Ascending aorta (tissue), 2 donors: ENCODE results near the gene RNF220. TPM values are rescaled to one million over a fixed set of nuclear protein-coding genes. Genes with fewer than 3 reads are reported as not detected.
"Not testable (repeated sequence)": the region's sequence is repeated elsewhere in the genome, so short reads cannot be mapped to it uniquely, and the experiment has no call there.

Experiments used
- DNase-seq, 2 donors: peaks; one replicate each; pipeline ENCODE4 v3.0.0-alpha.2; 2019; ENCODE audit warnings: low spot score in 2 of 2
- H3K27ac ChIP-seq, 2 donors: fragments of 200-600 bp; sonication (generic); one replicate each; pipeline ENCODE4 v1.5.1; 2016 to 2017; ENCODE audit warnings: mild to moderate bottlenecking in 1 of 2
- H3K27me3 ChIP-seq: fragments of 200-600 bp; sonication (generic); one replicate; pipeline ENCODE4 v1.5.1; 2017
- H3K36me3 ChIP-seq, 2 donors: fragments of 200-600 bp; sonication (generic); one replicate each; pipeline ENCODE4 v1.5.1; 2016
- H3K4me1 ChIP-seq, 2 donors: fragments of 200-600 bp; sonication (generic); one replicate each; pipeline ENCODE4 v1.5.1; 2016 to 2017; ENCODE audit warnings: mild to moderate bottlenecking in 1 of 2
- H3K4me3 ChIP-seq, 2 donors: fragments of 200-600 bp; sonication (generic); one replicate each; pipeline ENCODE4 v1.5.1; 2016 to 2017; ENCODE audit warnings: mild to moderate bottlenecking in 1 of 2
- H3K9me3 ChIP-seq, 2 donors: fragments of 200-600 bp; sonication (generic); one replicate each; pipeline ENCODE4 v1.5.1; 2016
- CTCF ChIP-seq, 3 experiments: fragments of 200-600 bp in 2 of 3; fragments of 450-650 bp in 1 of 3; sonication (generic) in 2 of 3; IDR thresholded peaks; one replicate each; pipeline ENCODE4 v1.5.1; 2016 to 2019; ENCODE audit warnings: antibody characterized with exemption in 3 of 3, mild to moderate bottlenecking in 1 of 3, moderate library complexity in 1 of 3
- intact Hi-C: fragments of 100-400 bp; cut with DNase I; formaldehyde crosslinking; loops from one replicate; pipeline ENCODE4 v1.15.1; 2023
- total RNA-seq: library from RNA; depleted of rRNA; stranded (reverse); fragments of >200 nt; gene quantifications from one replicate; pipeline ENCODE4 v1.1.0, GENCODE V29; 2016

RNF220 gene
- total RNA-seq, 1 donor from 2014 or later = 54.8 TPM

GRCh38 chr1:44553771-44554170 is 148.7 kb downstream of the RNF220 start:
- no peak for DNase-seq
- Histone ChIP-seq H3K36me3 (no peaks in the 10 kb centered on the region), H3K27ac (no peak overlapping the region), H3K4me1 (no peaks in the 10 kb centered on the region), H3K9me3 (no peaks in the 10 kb centered on the region), H3K27me3 (no peaks in the 10 kb centered on the region), H3K4me3 (no peak overlapping the region)
- intact Hi-C loops = no loop called here
- TF ChIP-seq CTCF (IDR thresholded peaks at IDR 0.05) = no peak

- intact Hi-C loops = no loop called here
- no peak for DNase-seq
- no peak overlapping the region for H3K27ac ChIP-seq
- no peaks in the 10 kb centered on the region for H3K9me3 ChIP-seq
- TF ChIP-seq CTCF (IDR thresholded peaks at IDR 0.05) = no peak
- no peaks in the 10 kb centered on the region for H3K36me3 ChIP-seq
- no peaks in the 10 kb centered on the region for H3K4me1 ChIP-seq
- no peak overlapping the region for H3K4me3 ChIP-seq
- H3K27me3 ChIP-seq = no peaks in the 10 kb centered on the region
Measured at GRCh38 chr1:44554706-44555105, 149.7 kb downstream of the RNF220 start.

- intact Hi-C loops = no loop called here
- Histone ChIP-seq H3K4me3 (no peak overlapping the region), H3K27me3 (no peaks in the 10 kb centered on the region), H3K27ac (no peak overlapping the region), H3K36me3 (no peaks in the 10 kb centered on the region), H3K9me3 (no peaks in the 10 kb centered on the region), H3K4me1 (no peaks in the 10 kb centered on the region)
- DNase-seq = no peak
- TF ChIP-seq CTCF (IDR thresholded peaks at IDR 0.05) = no peak
Measured at GRCh38 chr1:44557778-44558177, 152.7 kb downstream of the RNF220 start.

GRCh38 chr1:44558883-44559282 is 153.8 kb downstream of the RNF220 start:
- intact Hi-C loops = no loop called here
- no peaks in the 10 kb centered on the region for H3K4me1 ChIP-seq
- DNase-seq = no peak
- no peak overlapping the region for H3K27ac ChIP-seq
- no peaks in the 10 kb centered on the region for H3K36me3 ChIP-seq
- TF ChIP-seq CTCF (IDR thresholded peaks at IDR 0.05) = no peak
- no peaks in the 10 kb centered on the region for H3K9me3 ChIP-seq
- no peak overlapping the region for H3K4me3 ChIP-seq
- no peaks in the 10 kb centered on the region for H3K27me3 ChIP-seq

GRCh38 chr1:44559330-44559729 is 154.3 kb downstream of the RNF220 start:
- Histone ChIP-seq H3K27me3 (no peaks in the 10 kb centered on the region), H3K9me3 (no peaks in the 10 kb centered on the region), H3K27ac (no peak overlapping the region), H3K4me3 (no peak overlapping the region), H3K4me1 (no peaks in the 10 kb centered on the region), H3K36me3 (no peaks in the 10 kb centered on the region)
- DNase-seq = no peak
- intact Hi-C loops = no loop called here
- no peak for TF ChIP-seq CTCF (IDR thresholded peaks at IDR 0.05)

- H3K27me3 ChIP-seq = no peaks in the 10 kb centered on the region
- TF ChIP-seq CTCF (IDR thresholded peaks at IDR 0.05) = no peak
- no peak overlapping the region for H3K27ac ChIP-seq
- DNase-seq = no peak
- intact Hi-C loops = no loop called here
- no peaks in the 10 kb centered on the region for H3K9me3 ChIP-seq
- no peaks in the 10 kb centered on the region for H3K36me3 ChIP-seq
- H3K4me3 ChIP-seq = no peak overlapping the region
- H3K4me1 ChIP-seq = no peaks in the 10 kb centered on the region
Measured at GRCh38 chr1:44559913-44560312, 154.9 kb downstream of the RNF220 start.

- H3K27ac ChIP-seq, H3K27me3 ChIP-seq, H3K4me3 ChIP-seq, H3K9me3 ChIP-seq, DNase-seq, H3K4me1 ChIP-seq, H3K36me3 ChIP-seq, intact Hi-C loops: not testable (repeated sequence)
Measured at GRCh38 chr1:44560696-44561095, 155.6 kb downstream of the RNF220 start.
